Stimulated activated CD4-positive, alpha-beta T cell treated with anti-CD3 and anti-CD28 coated beads, Interleukin-2, amount 100 ng/mL, for 48 hours (primary cell): ENCODE measurements around the gene BICDL2.
"Not testable (repeated sequence)": the region's sequence is repeated elsewhere in the genome, so short reads cannot be mapped to it uniquely, and the experiment has no call there.

Experiments used
- DNase-seq, 2 donors: peaks; one replicate each; pipeline ENCODE4 v3.0.0-alpha.2; 2020

The BICDL2 gene

DNA sequence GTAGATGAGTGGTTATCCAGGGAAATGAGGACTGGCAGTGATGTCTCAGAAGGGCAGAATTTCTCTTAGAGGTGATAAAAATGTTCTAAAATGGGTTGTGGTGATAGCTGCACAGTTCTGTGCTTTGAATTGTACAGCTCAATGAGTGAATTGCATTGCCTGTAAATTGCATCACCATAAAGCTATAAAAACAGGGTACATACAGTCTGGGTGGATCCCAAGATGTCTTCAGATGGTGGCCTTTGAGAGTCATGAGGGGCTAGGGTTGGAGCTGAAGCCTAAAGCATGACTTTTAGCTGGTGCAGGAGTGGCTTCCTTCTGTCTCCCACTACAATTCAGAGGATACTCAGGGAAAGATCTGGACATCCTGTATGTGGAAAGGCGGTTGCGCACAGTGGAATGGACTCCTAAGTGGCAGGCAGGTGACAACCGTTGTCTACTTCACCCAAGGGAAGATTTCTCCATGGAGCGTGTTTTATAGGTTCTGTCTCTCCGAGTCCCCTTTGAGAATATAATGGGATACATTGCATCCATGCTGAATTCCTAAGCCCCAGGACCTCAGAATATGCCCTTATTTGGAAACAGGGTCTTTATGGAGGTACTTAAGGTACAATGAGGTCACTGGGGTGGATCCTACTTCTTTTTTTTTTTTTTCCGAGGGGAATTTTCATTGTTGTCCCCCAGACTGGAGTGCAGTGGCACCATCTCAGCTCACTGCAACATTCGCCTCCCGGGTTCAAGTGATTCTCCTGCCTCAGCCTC, 27.1 kb upstream of the BICDL2 start:
- DNase-seq: no peak

DNA sequence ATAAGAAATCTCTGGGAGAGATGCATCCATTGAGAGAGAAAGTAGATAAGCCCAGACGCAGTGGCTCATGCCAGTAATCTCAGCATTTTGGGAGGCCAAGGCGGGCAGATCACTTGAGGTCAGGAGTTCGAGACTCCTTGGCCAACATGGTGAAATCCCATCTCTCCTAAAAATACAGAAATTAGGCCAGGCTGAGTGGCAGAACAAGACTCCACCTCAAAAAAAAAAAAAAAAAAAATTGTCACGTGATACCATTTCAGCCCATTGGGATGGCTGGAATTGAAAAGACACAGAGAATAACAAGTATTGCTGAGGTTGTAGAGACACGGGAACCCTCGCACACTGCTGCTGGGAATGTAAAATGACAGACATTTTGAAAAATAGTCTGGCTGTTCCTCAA, 25.8 kb upstream of the BICDL2 start:
- no peak for DNase-seq

DNA sequence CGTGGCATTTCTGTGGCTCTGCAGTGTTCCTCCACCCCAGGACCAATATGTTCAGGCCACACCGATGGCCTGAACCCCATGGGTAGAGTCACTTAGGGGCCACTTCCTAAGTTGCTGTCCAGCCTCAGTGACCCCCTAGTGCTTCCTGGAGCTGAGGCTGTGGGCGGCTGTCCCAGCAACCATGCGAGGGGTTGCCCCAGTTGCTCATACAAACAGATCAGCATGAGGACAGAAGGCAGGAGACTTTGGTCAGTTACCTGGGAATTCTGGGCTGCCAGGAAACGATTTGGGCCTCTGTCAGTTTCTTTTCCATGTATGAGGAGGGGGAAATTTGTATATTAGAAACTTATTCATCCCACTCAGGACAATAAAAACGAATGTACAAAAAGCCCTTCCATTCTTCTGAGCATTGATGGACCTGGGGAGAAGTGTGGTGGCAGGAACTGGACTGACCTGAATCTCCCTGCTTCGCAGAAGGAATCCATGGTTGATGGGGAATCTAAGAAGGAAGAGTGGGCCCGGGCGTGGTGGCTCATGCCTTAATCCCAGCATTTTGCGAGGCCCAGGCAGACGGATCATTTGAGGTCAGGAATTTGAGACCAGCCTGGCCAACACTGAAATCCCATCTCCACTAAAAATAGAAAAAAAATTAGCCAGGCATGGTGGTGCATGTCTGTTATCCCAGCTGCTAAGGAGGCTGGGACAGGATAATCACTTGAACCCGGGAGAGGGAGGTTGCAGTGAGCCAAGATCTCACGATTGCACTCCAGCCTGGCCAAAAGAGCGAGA, 23.8 kb upstream of the BICDL2 start:
- DNase-seq: no peak

DNA sequence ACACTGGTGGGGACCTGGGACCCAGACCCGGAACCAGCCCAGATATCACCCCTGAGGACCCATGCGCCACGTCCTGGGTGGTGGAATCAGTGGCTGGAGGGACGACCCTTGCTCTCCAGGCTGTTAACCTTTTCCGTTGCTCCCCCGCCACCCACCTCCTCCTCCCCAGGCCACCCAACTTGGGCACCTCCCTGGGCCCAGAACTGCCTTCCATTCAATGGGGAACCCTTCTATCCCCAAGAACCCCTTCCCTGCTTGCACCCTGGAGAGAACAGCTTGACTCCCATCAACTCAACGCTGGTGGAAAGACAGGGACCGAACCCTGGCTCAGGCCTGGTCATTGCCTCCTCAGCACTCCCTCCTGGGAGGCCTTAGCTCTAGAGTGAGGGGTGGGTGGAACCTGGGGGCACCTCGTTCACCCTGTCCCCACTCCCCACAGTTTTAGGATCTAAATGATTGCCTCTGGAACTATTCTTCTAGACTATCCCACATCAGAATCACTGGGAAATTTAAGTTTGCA, 23.0 kb upstream of the BICDL2 start:
- DNase-seq: no peak

DNA sequence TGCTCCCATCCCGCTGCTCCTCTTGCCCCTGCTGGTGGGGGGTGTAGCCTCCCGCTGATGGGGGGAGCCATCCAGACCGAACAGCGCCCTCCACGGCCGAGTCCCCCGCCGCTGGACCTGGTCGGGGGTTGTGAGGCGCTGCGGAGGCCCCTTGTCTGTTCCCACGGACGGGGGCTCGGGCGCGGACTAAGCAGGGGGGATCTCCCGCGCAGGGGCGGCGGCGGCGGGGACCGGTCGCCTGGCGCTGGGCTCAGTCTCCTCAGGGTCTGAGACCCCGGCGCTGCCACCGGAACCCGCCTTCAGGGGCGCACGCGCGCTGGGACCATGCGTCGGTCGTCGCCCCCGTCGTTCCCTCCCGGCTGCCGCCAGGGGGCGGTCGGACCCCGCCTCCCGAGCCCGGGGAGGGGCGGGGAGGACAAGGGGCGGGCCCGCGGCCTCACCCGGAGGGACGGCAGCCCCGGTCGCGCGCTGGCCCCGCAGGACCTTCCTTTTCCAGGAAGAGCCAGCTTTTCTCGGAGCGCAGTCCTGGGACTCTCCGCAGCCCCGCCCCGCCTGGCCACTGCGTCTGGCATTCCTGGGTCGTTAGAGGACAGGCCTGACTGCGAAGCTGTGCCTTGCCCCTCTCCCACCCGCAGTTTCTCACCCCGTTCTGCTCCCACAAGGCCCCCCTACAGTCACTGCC, 22.4 kb upstream of the BICDL2 start:
- DNase-seq: peak; percentile 85 to 91

DNA sequence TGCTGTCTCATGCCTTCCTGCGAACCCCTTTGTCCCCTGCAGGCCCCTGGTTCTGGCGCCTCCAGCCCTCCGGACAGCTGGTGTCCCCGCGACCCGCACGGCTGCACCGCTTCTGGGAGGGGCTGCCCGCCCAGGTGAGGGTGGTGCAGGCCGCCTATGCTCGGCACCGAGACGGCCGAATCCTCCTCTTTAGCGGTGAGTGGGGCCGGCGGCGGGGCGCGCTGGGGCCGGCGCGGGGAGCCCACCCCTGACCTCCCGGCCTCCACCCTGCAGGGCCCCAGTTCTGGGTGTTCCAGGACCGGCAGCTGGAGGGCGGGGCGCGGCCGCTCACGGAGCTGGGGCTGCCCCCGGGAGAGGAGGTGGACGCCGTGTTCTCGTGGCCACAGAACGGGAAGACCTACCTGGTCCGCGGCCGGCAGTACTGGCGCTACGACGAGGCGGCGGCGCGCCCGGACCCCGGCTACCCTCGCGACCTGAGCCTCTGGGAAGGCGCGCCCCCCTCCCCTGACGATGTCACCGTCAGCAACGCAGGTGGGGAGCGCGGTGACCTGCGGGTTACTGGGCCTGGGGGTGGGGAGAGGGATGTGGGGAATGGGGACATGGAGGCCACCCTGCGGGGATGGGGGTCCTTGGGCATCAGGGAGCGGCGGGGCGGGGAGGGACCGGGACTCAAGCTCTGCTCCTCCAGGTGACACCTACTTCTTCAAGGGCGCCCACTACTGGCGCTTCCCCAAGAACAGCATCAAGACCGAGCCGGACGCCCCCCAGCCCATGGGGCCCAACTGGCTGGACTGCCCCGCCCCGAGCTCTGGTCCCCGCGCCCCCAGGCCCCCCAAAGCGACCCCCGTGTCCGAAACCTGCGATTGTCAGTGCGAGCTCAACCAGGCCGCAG, 21.6 kb upstream of the BICDL2 start:
- DNase-seq: no peak

DNA sequence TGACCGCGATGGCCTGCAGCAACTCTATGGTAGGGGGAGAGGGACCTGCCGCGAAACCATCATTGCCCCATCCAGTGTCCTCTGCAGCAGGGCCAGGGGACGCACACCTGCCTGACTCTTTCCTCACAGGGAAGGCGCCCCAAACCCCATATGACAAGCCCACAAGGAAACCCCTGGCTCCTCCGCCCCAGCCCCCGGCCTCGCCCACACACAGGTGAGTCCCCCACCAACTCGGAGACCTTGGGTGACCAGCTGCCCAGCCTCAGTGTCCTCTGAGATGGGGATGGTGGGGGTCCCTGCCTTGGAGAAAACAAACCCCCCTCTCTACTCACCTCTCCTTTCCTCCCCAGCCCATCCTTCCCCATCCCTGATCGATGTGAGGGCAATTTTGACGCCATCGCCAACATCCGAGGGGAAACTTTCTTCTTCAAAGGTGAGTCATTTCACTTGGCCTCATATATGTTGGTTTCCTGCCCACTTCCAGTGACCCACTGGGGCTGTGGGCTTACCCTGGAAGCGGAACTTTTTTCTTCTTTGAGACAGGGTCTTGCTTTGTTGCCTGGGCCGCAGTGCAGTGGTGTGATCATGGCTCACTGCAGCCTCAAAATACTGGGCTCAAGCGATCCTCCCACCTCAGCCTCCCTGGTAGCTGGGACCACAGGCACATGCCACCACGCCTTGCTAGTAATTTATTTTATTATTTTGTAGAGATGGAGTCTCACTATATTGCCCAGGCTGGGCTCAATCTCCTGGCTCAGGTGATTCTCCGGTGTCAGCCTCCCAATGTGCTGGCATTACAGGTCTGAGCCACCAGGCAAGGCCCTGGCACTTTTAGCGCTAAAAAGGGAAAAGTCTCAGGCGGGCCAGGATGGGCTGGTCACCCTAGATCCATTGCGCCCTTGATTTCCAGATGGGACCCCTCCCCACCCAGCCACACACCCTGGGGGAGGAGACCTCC, 20.7 kb upstream of the BICDL2 start:
- DNase-seq: no peak

DNA sequence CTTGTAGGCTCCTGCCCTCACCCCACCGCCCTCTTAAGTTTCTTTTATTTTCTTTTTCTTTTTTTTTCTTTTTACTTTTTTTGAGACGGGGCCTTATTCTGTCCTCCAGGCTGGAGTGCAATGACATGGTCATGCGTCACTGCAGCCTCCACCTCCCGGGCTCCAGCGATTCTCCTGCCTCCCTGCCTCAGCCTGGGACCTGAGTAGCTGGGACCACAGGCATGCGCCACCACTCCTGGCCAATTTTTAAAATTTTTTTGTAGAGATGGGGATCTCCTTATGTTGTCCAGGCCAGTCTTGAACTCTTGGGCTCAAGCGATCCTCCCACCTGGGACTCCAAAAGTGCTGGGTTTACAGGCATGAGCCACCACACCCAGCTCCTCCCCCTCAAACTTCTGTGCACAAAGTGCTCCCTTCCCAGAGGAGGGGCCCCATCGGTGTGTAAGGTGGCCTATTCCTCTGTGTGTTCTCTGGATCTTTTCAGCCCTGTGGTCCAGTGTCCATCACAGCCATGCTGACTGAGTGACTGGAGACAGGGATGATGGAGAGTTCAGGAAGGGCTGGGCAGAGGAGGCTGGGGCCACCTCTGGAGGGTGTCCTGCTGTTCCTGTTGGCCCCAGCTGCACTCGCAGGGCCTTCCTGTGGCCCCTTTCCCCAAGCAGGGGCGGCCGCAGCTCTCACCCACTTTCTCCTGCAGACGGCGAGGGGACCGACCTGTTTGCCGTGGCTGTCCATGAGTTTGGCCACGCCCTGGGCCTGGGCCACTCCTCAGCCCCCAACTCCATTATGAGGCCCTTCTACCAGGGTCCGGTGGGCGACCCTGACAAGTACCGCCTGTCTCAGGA, 19.8 kb upstream of the BICDL2 start:
- no peak for DNase-seq

DNA sequence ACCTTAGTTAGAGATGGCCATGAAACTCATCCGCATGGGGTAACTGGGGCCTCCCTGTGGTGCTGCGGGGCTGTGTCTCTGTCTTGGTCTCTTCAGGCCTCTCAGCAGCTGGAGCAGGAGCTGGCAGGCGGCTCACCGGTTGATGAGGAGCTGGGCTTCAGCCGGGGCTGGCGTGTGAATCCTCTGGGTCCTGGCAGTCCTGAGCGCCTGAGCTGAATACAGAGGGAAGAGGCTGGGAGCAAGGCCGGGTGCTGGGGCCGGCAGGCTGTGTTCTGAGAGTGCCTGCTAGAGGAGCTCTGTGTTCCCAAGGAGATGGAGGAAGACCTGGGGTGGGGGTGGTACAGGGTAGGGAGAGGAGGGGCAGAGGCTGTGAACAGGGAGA, 19.0 kb upstream of the BICDL2 start:
- not testable (repeated sequence) for DNase-seq

DNA sequence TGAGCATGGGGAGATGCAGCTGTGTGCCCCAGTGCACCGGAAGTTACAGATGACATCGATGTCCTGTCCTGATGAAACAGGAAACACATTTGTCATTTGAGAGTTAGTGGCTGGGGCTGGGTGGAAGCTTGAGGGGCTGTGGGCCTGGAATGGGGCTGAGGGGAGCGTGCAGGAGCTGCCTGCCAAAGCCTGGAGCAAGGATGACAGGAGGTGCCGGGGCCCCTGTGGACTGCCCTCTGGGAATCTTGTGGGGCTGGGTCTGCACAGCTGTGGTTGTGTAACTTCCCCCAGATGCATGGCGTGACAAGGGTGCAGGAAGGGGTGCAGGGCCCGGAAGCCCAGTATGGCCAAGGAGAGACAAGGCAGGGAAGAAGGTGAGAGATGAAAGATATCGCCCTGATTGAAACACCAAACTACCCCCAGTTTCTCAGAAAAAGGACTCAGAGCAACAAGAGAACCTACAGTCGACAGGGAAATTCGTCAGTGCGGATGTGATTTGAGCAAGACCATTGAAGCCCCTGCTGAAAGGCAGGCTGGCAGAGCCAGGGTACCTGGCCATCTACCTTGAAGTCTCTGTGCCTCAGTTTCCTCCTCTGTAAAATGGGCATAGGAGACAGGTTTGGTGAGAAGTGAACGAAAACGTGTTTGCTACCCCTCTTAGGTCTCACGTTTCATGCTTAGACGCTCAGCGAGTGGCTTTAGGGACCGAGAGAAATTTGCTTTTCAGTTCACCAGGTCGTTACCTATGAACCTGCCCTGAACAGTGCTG, 18.4 kb upstream of the BICDL2 start:
- no peak for DNase-seq

DNA sequence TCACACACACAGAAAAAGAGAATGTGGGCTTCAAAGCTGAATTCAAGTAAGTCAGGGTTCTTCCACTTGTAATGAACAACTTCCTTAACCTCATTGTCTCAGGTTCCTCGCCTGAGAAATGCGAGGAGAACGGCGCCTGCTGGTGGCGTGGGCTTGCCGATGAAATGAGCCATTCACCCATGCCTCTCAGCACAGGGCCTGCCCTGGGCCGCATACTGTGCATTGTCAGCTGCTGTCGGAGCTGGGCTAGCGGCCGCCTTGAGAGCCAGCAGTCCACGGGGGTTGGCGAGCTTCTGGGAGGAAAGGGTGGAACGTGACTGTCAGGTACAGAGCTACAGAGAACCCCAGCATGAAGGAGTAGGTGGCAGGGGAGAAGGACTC, 16.6 kb upstream of the BICDL2 start:
- not testable (repeated sequence) for DNase-seq

DNA sequence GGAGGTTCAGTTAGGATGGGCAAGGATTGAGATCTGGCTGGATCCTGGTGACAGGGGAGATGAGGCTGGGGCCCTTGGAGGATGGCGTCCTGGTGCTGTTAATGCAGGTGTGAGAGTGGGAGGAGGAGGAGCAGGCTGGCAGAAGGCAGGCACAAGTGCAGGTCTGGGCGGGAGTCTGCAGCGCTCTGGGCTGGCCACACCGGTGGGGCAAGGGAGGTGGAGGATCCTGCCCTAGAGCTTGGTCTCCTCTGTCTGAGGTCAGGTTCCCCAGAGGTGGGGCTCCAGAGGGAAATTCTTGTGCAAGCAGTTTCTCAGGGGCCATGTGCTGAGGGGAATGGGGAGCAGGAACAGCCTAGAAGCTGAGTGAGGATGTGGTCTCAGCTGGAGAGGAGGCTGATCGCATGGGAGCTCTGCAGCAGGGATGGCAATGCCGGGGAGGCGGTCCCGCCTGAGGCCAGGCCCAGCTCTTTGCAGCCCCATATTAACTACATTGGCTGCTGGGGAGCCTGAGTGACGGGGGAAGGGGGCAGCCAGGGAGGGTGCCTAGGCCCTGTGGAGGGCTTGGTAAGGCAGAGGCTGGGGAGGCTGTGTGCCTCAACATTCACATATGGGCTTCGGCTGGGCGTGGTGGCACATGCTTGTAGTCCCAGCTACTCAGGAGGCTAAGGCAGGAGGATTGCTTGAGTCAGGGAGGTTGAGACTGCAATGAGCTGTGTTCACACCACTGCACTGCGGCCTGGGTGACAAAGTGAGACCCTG, 16.0 kb upstream of the BICDL2 start:
- DNase-seq: not testable (repeated sequence)

DNA sequence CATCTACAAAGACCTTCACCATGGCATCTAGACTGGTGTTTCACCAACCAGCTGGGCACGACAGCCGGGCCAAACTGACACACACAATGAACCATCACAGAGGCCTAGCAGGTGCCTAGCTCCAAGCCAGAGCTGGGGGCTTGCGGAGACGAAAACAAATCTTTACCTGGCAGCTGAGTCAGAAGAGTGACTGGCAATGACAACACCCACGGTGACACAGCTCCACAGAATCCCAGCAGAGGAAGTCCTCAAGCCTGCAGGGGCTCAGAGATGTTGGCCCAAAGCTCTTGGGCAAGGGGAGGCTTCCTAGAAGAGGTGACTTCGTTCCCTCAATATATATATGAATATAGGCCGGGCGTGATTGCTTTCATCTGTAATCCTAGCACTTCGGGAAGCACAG, 14.8 kb upstream of the BICDL2 start:
- DNase-seq: no peak

DNA sequence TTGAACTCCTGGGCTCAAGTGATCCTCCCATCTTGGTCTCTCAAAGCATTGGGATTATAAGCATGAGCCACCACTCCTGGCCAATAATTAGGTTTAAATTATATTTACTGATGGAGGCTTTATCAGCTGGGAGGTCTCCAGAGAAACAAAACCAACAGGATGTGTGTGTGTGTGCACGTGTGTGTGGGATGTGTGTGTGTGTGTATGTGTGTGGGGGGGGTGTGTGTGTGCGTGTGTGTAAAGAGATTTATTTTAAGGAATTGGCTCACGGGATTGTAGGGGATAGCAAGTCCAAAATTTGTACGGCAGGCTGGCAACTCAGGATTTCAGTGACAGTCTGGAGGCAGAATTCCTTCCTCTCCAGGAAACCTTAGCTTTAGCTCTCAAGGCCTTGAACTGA, 14.3 kb upstream of the BICDL2 start:
- DNase-seq: no peak

DNA sequence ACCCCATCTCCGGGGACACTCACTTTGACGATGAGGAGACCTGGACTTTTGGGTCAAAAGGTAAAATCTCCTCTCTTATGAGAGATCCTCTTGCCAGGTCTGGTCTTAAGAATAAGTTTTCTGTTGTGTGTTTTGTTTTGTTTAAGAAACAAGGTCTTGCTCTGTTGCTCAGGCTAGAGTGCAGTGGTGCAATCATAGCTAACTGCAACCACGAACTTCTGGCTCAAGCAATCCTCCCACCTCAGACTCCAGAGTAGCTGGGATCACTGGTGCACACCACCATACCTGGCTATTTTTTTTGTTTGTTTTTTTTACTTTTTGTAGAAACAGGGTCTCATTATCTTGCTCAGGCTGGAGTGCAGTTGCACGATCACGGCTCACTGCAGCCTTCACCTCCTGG, 13.7 kb upstream of the BICDL2 start:
- DNase-seq: no peak

DNA sequence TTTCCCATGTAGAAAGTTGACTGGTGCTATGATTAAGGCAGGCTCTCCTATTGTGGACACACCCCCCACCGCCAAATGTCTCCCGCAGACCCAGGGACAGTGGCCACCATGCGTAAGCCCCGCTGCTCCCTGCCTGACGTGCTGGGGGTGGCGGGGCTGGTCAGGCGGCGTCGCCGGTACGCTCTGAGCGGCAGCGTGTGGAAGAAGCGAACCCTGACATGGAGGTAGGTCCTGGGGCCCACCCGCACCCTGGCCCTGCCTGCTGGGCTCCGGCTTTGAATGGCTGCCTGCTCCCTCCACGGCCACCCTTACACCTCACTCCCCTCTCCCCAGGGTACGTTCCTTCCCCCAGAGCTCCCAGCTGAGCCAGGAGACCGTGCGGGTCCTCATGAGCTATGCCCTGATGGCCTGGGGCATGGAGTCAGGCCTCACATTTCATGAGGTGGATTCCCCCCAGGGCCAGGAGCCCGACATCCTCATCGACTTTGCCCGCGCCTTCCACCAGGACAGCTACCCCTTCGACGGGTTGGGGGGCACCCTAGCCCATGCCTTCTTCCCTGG, 13.3 kb upstream of the BICDL2 start:
- no peak for DNase-seq

DNA sequence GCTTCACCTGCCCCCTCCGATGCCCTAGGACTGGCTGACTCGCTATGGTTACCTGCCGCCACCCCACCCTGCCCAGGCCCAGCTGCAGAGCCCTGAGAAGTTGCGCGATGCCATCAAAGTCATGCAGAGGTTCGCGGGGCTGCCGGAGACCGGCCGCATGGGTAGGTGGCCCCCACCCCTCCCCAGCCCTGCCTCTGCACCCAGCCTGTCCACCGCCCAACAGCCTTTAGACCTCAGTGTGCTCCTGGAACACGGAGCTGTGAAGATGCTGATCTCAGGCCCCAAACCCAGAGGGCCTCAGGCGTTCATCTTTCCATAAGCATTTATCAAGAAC, 10.6 kb upstream of the BICDL2 start:
- no peak for DNase-seq

DNA sequence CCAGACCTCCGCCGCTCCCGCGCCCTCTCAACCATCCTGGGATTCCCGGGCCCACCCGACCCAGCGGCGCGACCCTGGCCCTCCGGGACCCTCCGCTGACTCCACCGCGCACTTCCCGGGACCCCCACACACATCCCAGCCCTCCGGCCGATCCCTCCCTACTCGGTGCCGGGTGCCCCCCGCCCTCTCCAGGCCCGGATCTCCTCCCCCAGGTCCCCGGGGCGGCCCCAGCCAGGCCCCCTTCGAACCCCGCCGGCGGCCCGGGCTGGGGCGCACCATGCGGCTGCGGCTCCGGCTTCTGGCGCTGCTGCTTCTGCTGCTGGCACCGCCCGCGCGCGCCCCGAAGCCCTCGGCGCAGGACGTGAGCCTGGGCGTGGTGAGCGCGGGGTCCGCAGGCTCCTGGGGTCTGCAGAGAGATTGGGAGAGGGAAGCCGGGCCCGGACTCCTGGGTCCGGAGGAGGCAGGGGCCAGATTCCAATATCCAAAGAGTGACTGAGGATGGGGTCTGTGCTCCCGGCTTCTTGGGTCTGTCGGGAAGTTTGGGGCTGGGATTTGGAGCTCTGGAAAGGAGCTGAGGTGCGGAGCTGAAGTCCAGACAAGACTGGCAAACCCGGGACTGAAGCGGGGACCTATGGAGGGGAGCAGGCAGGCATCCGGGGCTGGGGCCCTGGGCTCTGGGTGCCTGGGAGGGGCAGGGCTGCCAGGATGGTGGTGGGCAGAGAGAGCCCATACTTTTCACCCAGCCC, 10.1 kb upstream of the BICDL2 start:
- DNase-seq: no peak
